Rectal smooth muscle tissue (tissue), 1 donor: Measurements from ENCODE around the gene PEAK3.
A peak's percentile ranks its signal among the peaks of the same experiment; 100 is the strongest.

Experiments used
- H3K27ac ChIP-seq: one replicate; pipeline ENCODE4 v1.7.0; 2013; ENCODE audit warnings: low read depth, low read length, inconsistent platforms
- H3K27me3 ChIP-seq: one replicate; pipeline ENCODE4 v1.7.0; 2013; ENCODE audit warnings: low read length; ENCODE audit not compliant: control insufficient read depth, insufficient read depth
- H3K36me3 ChIP-seq: one replicate; pipeline ENCODE4 v1.7.0; 2013; ENCODE audit warnings: low read length; ENCODE audit not compliant: control insufficient read depth, insufficient read depth
- H3K4me1 ChIP-seq: one replicate; pipeline ENCODE4 v1.7.0; 2013; ENCODE audit warnings: low read length; ENCODE audit not compliant: control insufficient read depth, insufficient read depth
- H3K4me3 ChIP-seq: one replicate; pipeline ENCODE4 v1.7.0; 2013; ENCODE audit warnings: low read length
- H3K9ac ChIP-seq: one replicate; pipeline ENCODE4 v1.7.0; 2013; ENCODE audit warnings: low read length

Gene PEAK3

DNA sequence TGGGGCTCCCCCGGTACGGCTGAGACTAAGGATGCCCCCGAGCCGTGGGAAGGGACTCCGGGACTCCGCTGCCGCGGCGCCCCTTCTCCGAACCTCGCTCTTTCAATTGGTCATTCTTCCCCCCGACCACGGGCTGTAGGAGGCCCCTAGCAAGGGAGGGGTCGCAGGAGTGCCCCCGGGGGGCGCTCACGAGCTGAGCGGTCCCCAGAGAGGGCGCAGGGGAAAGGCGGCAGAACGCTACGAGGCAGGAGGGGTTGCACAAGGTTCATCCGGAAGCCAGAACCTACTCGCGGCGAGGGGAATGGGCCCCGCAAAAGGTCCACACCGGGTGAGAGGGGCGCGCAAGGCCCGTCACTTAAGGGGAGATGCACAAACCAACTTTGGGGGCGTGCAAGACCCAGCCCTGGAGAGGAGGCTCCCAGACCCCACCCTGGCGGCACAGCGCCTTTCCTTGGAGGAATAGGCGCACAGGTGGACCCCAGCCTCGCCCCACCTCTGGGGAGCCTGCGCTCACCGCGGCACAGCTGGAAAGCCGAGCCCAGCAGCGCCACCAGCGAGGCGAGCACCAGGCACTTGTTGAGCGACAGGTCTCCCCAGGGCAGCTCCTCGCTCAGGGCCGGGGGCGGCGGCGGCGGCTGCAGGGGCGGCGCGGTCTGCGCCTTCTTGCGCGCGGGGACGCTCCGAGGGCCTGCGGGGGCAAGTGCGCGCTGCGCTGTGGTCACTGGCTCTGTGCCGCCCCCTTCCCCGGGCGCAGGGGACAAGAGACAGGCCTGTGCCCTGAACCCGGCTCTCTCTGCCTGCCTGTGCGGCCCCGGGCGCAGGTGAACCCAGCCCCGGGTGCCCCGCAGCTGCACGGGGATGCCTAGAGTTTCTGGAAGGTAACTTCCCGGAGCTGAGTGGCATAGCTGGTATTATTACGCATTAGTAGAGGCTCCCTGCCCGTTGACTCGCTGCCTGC, 28.6 kb downstream of the PEAK3 start:
- H3K4me3 ChIP-seq, result peak overlapping the region; percentile 21
- H3K27me3 ChIP-seq, result peaks cover 46% of the 10 kb centered on the region
- no peaks in the 10 kb centered on the region for H3K4me1 ChIP-seq
- no peak overlapping the region for H3K27ac ChIP-seq
- H3K9ac ChIP-seq, result no peak overlapping the region
- peaks cover 6% of the 10 kb centered on the region for H3K36me3 ChIP-seq

GRCh38 chr19:2252797-2253105, 29.2 kb downstream of the PEAK3 start:
- Histone ChIP-seq H3K27ac (no peak overlapping the region), H3K4me1 (no peaks in the 10 kb centered on the region), H3K27me3 (peaks cover 46% of the 10 kb centered on the region), H3K9ac (no peak overlapping the region), H3K36me3 (peaks cover 6% of the 10 kb centered on the region), H3K4me3 (peak overlapping the region; percentile 21)

- Histone ChIP-seq H3K4me1 (no peaks in the 10 kb centered on the region), H3K4me3 (peak overlapping the region; percentile 4), H3K27me3 (peaks cover 46% of the 10 kb centered on the region)
These were observed 29.7 kb downstream of the PEAK3 start for GRCh38 chr19:2252055-2252796.

GRCh38 chr19:2251106-2252054, 30.6 kb downstream of the PEAK3 start:
- H3K9ac ChIP-seq, result no peak overlapping the region
- peaks cover 17% of the 10 kb centered on the region for H3K36me3 ChIP-seq
- H3K27me3 ChIP-seq, result peaks cover 46% of the 10 kb centered on the region
- H3K27ac ChIP-seq, result no peak overlapping the region
- H3K4me1 ChIP-seq, result no peaks in the 10 kb centered on the region
- H3K4me3 ChIP-seq, result peak overlapping the region; percentile 4

More at GRCh38 chr19:2252055-2252796, 29.7 kb downstream of the PEAK3 start:
- Histone ChIP-seq H3K9ac (no peak overlapping the region), H3K27ac (no peak overlapping the region), H3K36me3 (peaks cover 10% of the 10 kb centered on the region)

- Histone ChIP-seq H3K36me3 (peaks cover 23% of the 10 kb centered on the region), H3K9ac (no peak overlapping the region), H3K4me1 (no peaks in the 10 kb centered on the region), H3K27ac (no peak overlapping the region), H3K27me3 (peaks cover 46% of the 10 kb centered on the region), H3K4me3 (no peak overlapping the region)
These were observed 31.2 kb downstream of the PEAK3 start for GRCh38 chr19:2250766-2251105.

GRCh38 chr19:2249880-2250765, 31.9 kb downstream of the PEAK3 start:
- H3K4me3 ChIP-seq, result no peak overlapping the region
- peaks cover 29% of the 10 kb centered on the region for H3K36me3 ChIP-seq
- H3K9ac ChIP-seq, result no peak overlapping the region
- H3K27me3 ChIP-seq, result peaks cover 44% of the 10 kb centered on the region
- H3K27ac ChIP-seq, result no peak overlapping the region
- H3K4me1 ChIP-seq, result no peaks in the 10 kb centered on the region

DNA sequence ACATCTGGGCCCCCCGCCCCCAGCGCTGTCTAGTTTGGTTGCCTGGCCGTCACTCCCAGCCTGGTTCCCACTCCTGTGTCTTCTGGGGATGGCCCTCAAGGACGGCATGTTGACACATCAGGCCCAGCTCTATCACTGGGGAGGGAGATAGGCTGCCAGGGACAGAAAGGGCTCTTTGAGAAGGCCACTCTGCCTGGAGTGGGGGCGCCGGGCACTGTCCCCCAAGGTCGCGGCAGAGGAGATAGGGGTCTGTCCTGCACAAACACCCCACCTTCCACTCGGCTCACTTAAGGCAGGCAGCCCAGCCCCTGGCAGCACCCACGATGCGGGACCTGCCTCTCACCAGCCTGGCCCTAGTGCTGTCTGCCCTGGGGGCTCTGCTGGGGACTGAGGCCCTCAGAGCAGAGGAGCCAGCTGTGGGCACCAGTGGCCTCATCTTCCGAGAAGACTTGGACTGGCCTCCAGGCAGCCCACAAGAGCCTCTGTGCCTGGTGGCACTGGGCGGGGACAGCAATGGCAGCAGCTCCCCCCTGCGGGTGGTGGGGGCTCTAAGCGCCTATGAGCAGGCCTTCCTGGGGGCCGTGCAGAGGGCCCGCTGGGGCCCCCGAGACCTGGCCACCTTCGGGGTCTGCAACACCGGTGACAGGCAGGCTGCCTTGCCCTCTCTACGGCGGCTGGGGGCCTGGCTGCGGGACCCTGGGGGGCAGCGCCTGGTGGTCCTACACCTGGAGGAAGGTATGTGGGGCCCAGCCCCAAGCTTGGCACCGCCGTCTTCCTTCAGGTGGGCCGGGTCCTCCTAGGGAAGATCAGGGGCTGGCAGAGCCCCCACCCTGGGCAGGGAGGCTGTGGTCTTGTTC, 32.7 kb downstream of the PEAK3 start, which contains the start of gene AMH:
TSS of gene AMH (plus strand) at position 314 of the 857 bp plus-strand sequence. CDS start at position 324, 10 bp downstream.
- Histone ChIP-seq H3K9ac (no peak within 1 kb of the TSS), H3K27ac (no peak within 1 kb of the TSS), H3K4me1 (no peaks in the 10 kb centered on the region), H3K4me3 (no peak within 1 kb of the TSS), H3K36me3 (peaks cover 36% of the 10 kb centered on the region), H3K27me3 (peaks cover 41% of the 10 kb centered on the region)

- no peak overlapping the region for H3K9ac ChIP-seq
These were observed 33.6 kb downstream of the PEAK3 start for GRCh38 chr19:2248136-2249009.

DNA sequence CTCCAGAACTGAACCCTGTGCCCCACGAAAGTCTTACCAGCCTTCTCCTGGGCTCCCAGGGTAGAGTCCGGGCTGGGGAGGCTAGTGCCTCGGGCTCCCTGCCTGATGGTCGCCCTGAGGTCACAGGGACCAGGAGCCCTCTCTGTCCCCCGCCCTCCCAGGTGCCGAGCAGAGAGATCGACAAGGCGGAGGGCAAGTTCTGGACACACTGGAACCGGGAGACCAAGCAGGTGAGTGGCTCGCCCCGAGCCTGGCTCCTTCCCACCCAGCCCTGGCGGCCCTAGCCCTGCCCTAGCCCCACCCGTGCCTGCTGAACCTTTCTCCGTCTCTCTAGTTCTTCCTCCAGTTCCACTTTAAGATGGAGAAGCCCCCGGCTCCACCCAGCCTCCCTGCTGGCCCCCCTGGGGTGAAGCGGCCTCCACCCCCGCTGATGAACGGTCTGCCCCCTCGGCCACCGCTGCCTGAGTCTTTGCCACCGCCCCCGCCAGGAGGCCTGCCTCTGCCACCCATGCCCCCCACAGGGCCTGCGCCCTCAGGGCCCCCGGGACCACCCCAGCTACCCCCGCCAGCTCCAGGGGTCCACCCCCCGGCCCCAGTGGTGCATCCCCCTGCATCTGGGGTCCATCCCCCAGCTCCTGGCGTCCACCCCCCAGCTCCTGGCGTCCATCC, 34.4 kb downstream of the PEAK3 start:
- H3K27ac ChIP-seq, result no peak overlapping the region
- H3K4me3 ChIP-seq, result no peak overlapping the region
- H3K9ac ChIP-seq, result no peak overlapping the region
- peaks cover 44% of the 10 kb centered on the region for H3K36me3 ChIP-seq
- peaks cover 29% of the 10 kb centered on the region for H3K27me3 ChIP-seq
- H3K4me1 ChIP-seq, result no peaks in the 10 kb centered on the region

More at GRCh38 chr19:2248136-2249009, 33.6 kb downstream of the PEAK3 start:
- no peak overlapping the region for H3K27ac ChIP-seq
- H3K36me3 ChIP-seq, result peaks cover 44% of the 10 kb centered on the region
- H3K4me1 ChIP-seq, result no peaks in the 10 kb centered on the region
- peaks cover 37% of the 10 kb centered on the region for H3K27me3 ChIP-seq
- no peak overlapping the region for H3K4me3 ChIP-seq
